GM18526 (cell line): Measurements from ENCODE around the gene ARHGAP15.

ENCODE experiments used
- POLR2A ChIP-seq: IDR thresholded peaks from 3 replicates; pipeline ENCODE4 v1.6.1; 2011; ENCODE audit not compliant: insufficient read length; ENCODE audit errors: extremely low read depth

ARHGAP15 gene

GRCh38 chr2:143138292-143138691, 9.1 kb downstream of the ARHGAP15 start:
- no peak for TF ChIP-seq POLR2A

- no peak for TF ChIP-seq POLR2A
These were observed 10.7 kb downstream of the ARHGAP15 start for GRCh38 chr2:143139835-143140393.

- no peak for TF ChIP-seq POLR2A
These were observed 11.8 kb downstream of the ARHGAP15 start for GRCh38 chr2:143140864-143141661.

GRCh38 chr2:143142598-143142997, 13.4 kb downstream of the ARHGAP15 start:
- TF ChIP-seq POLR2A: no peak

- no peak for TF ChIP-seq POLR2A
These were observed 15.7 kb downstream of the ARHGAP15 start for GRCh38 chr2:143144813-143145455.

GRCh38 chr2:143146366-143146765, 17.1 kb downstream of the ARHGAP15 start:
- no peak for TF ChIP-seq POLR2A

- no peak for TF ChIP-seq POLR2A
These were observed 17.8 kb downstream of the ARHGAP15 start for GRCh38 chr2:143146815-143147530.

- no peak for TF ChIP-seq POLR2A
These were observed 18.8 kb downstream of the ARHGAP15 start for GRCh38 chr2:143148011-143148410.

- no peak for TF ChIP-seq POLR2A
These were observed 19.5 kb downstream of the ARHGAP15 start for GRCh38 chr2:143148757-143149156.

- no peak for TF ChIP-seq POLR2A
These were observed 21.1 kb downstream of the ARHGAP15 start for GRCh38 chr2:143150287-143150686.

- no peak for TF ChIP-seq POLR2A
These were observed 22.0 kb downstream of the ARHGAP15 start for GRCh38 chr2:143151111-143151752.

GRCh38 chr2:143152219-143152618, 23.0 kb downstream of the ARHGAP15 start:
- no peak for TF ChIP-seq POLR2A

GRCh38 chr2:143152637-143153036, 23.4 kb downstream of the ARHGAP15 start:
- no peak for TF ChIP-seq POLR2A

- TF ChIP-seq POLR2A: no peak
These were observed 26.4 kb downstream of the ARHGAP15 start for GRCh38 chr2:143155661-143156060.

GRCh38 chr2:143157001-143157400, 27.8 kb downstream of the ARHGAP15 start:
- no peak for TF ChIP-seq POLR2A
